Tibial nerve (tissue), 4 donors: ENCODE measurements around the gene TAF1C. TPM values are rescaled to one million over a fixed set of nuclear protein-coding genes. Genes with fewer than 3 reads are reported as not detected.

Source experiments
- DNase-seq, 2 donors: peaks; one replicate each; pipeline ENCODE4 v3.0.0-alpha.2; 2019; ENCODE audit warnings: low spot score in 2 of 2
- H3K27ac ChIP-seq, 4 donors: fragments of 200-600 bp; sonication (generic) in 3 of 4; one replicate each; pipeline ENCODE4 v1.5.1; 2017 to 2019; ENCODE audit warnings: mild to moderate bottlenecking in 1 of 4
- H3K27me3 ChIP-seq, 2 donors: fragments of 200-600 bp; sonication (generic) in 1 of 2; one replicate each; pipeline versions ENCODE4 v1.5.1 to v1.6.0; 2017 to 2019
- H3K36me3 ChIP-seq, 3 donors: fragments of 200-600 bp; sonication (generic); one replicate each; pipeline ENCODE4 v1.5.1; 2018 to 2019
- H3K4me1 ChIP-seq, 4 donors: fragments of 200-600 bp; sonication (generic) in 3 of 4; one replicate each; pipeline ENCODE4 v1.5.1; 2017 to 2019
- H3K4me3 ChIP-seq, 4 donors: fragments of 200-600 bp; sonication (generic) in 3 of 4; one replicate each; pipeline ENCODE4 v1.5.1; 2017 to 2019; ENCODE audit warnings: mild to moderate bottlenecking in 1 of 4, moderate library complexity in 1 of 4
- H3K9me3 ChIP-seq, 4 donors: fragments of 200-600 bp; sonication (generic) in 3 of 4; one replicate each; pipeline ENCODE4 v1.5.1; 2017 to 2019
- CTCF ChIP-seq, 5 experiments: fragments of 200-600 bp in 3 of 5; fragments of 450-650 bp in 2 of 5; sonication (generic) in 3 of 5; IDR thresholded peaks; one replicate each; pipeline ENCODE4 v1.5.1; 2016 to 2019; ENCODE audit warnings: antibody characterized with exemption in 5 of 5, mild to moderate bottlenecking in 3 of 5, moderate library complexity in 2 of 5
- EP300 ChIP-seq, 2 donors: sonication (generic); formaldehyde crosslinking; IDR thresholded peaks; one replicate each; pipeline ENCODE4 v1.6.1; 2017; ENCODE audit warnings: antibody characterized with exemption in 2 of 2, mild to moderate bottlenecking in 1 of 2
- POLR2A ChIP-seq, 2 donors: fragments of 450-650 bp; IDR thresholded peaks; one replicate each; pipeline ENCODE4 v1.6.1; 2017; ENCODE audit warnings: antibody characterized with exemption in 2 of 2, mild to moderate bottlenecking in 2 of 2, moderate library complexity in 2 of 2
- WGBS, 2 donors: methylation state at CpG; one replicate each; pipeline ENCODE4 v1.1.5; 2018; 5-methylcytosine and 5-hydroxymethylcytosine counted together
- total RNA-seq, 4 donors: library from RNA; depleted of rRNA; stranded (reverse); fragments of >200 nt; gene quantifications; one replicate each; pipeline ENCODE4 v1.1.0, GENCODE V29; 2016

Gene TAF1C
- total RNA-seq, 4 donors from 2014 or later, result 50.7 to 109 (median 73.9) TPM

- H3K9me3 ChIP-seq, result no peaks in the 10 kb centered on the region
- TF ChIP-seq POLR2A (IDR thresholded peaks at IDR 0.05) (no peak), CTCF (IDR thresholded peaks at IDR 0.05) (no peak), EP300 (IDR thresholded peaks at IDR 0.05) (no peak)
- 72 to 80% methylated on average over 7 of the region's 7 CpGs for WGBS, 2 donors
Measured at GRCh38 chr16:84132527-84133285, 54.2 kb downstream of the TAF1C start.

GRCh38 chr16:84131117-84131516, 55.7 kb downstream of the TAF1C start:
- Histone ChIP-seq H3K4me3 (no peak overlapping the region), H3K36me3 (peaks cover 0 to 38% (median 8%) of the 10 kb centered on the region in 3 donors), H3K9me3 (no peaks in the 10 kb centered on the region), H3K27me3 (no peaks in the 10 kb centered on the region), H3K27ac (no peak overlapping the region), H3K4me1 (peaks cover 0 to 7% (median 0%) of the 10 kb centered on the region in 4 donors)
- TF ChIP-seq POLR2A (IDR thresholded peaks at IDR 0.05), result no peak
- DNase-seq, result no peak
- 83 to 84% methylated on average over 5 of the region's 5 CpGs for WGBS, 2 donors

More at GRCh38 chr16:84132527-84133285, 54.2 kb downstream of the TAF1C start:
- Histone ChIP-seq H3K4me3 (no peak overlapping the region), H3K27ac (no peak overlapping the region), H3K4me1 (peaks cover 0 to 10% (median 0%) of the 10 kb centered on the region in 4 donors), H3K27me3 (no peaks in the 10 kb centered on the region), H3K36me3 (peaks cover 0 to 34% (median 8%) of the 10 kb centered on the region in 3 donors)
- DNase-seq, result no peak

Other genes starting within 250 kb of the TAF1C start
- 10 to 100 TPM in 2 of 4 donors, 1 to 10 TPM in 2; 6.7 to 27.7 (median 10.3) TPM for gene OSGIN1, start 233.8 kb downstream of the TAF1C start, total RNA-seq
- under 1 TPM in 1 of 4 donors, not detected in 3; 0.90 TPM for gene NECAB2, start 218.8 kb downstream of the TAF1C start, total RNA-seq
- gene SLC38A8, start 144.3 kb downstream of the TAF1C start, total RNA-seq, result not detected
- 100 to 1,000 TPM in 3 of 4 donors, 10 to 100 TPM in 1; 98.4 to 149 (median 121) TPM for gene MBTPS1, start 70.1 kb downstream of the TAF1C start, total RNA-seq
- 10 to 100 TPM; 11.1 to 39.8 (median 20.6) TPM for gene HSDL1, start 41.9 kb downstream of the TAF1C start, total RNA-seq
- gene DNAAF1, start 41.7 kb downstream of the TAF1C start, total RNA-seq, result 1 to 10 TPM in 1 of 4 donors, under 1 TPM in 2, not detected in 1; 0.20 to 1.1 (median 0.90) TPM
- gene ADAD2, start 4.1 kb upstream of the TAF1C start, total RNA-seq, result 1 to 10 TPM in 1 of 4 donors, not detected in 3; 1.2 TPM
- gene KCNG4, start 53.0 kb upstream of the TAF1C start, total RNA-seq, result under 1 TPM in 1 of 4 donors, not detected in 3; 0.30 TPM
- 1 to 10 TPM; 3.5 to 4.6 (median 4.2) TPM for gene WFDC1, start 107.8 kb upstream of the TAF1C start, total RNA-seq
- not detected for gene ATP2C2, start 181.5 kb upstream of the TAF1C start, total RNA-seq